Urinary bladder (tissue), 4 donors: ENCODE data around the gene CRNKL1. TPM values are rescaled to one million over a fixed set of nuclear protein-coding genes. Genes with fewer than 3 reads are reported as not detected.

Source experiments
- DNase-seq: peaks from one replicate; pipeline ENCODE4 v3.0.0-alpha.2; 2015; ENCODE audit errors: extremely low spot score
- H3K27ac ChIP-seq: one replicate; pipeline ENCODE4 v1.5.1; 2013; ENCODE audit warnings: low read depth, mild to moderate bottlenecking, moderate library complexity
- H3K36me3 ChIP-seq: one replicate; pipeline ENCODE4 v1.6.1; 2013; ENCODE audit warnings: mild to moderate bottlenecking, moderate library complexity; ENCODE audit not compliant: insufficient read depth
- H3K4me1 ChIP-seq: one replicate; pipeline ENCODE4 v1.6.1; 2013; ENCODE audit warnings: mild to moderate bottlenecking, moderate library complexity; ENCODE audit not compliant: insufficient read depth
- H3K4me3 ChIP-seq: one replicate; pipeline ENCODE4 v1.5.1; 2013; ENCODE audit warnings: low read depth, low read length
- WGBS: extraction: QIAGEN DNeasy Blood & Tissue Kit; methylation state at CpG from one replicate; pipeline ENCODE4 v1.1.7; 2013; 5-methylcytosine and 5-hydroxymethylcytosine counted together
- polyA plus RNA-seq: library from polyadenylated mRNA; stranded (reverse); fragments of 200-250 nt; gene quantifications from one replicate; pipeline ENCODE4 v1.2.3, GENCODE V29; 2013
- total RNA-seq: library from RNA; depleted of rRNA; stranded (reverse); fragments of >200 nt; gene quantifications from one replicate; pipeline ENCODE4 v1.2.3, GENCODE V29; 2014
- donor health status: healthy with polysubstance abuse.
- donor health status: healthy.

CRNKL1 gene
- total RNA-seq (47.9 TPM), polyA plus RNA-seq (11.9 TPM)

- peak within 1 kb of the TSS; percentile 77 for H3K4me3 ChIP-seq
- H3K27ac ChIP-seq, result peak within 1 kb of the TSS; percentile 63
- under 1% methylated on average over 67 of the region's 67 CpGs for WGBS
- DNase-seq, result peak; percentile 92
- H3K36me3 ChIP-seq, result peaks cover 4% of the 10 kb centered on the region
- H3K4me1 ChIP-seq, result no peaks in the 10 kb centered on the region
Measured at GRCh38 chr20:20052074-20052970, at the start of gene CRNKL1, which contains the start of gene CFAP61. Gene CRNKL1, minus strand, starts transcription at chr20:20052466. Its CDS starts 124 bp downstream, at chr20:20052342. Gene CFAP61, plus strand, starts transcription at chr20:20052532. Its CDS starts 4,122 bp downstream, at chr20:20056654.

- Histone ChIP-seq H3K4me3 (no peak overlapping the region), H3K4me1 (no peaks in the 10 kb centered on the region), H3K36me3 (no peaks in the 10 kb centered on the region), H3K27ac (no peak overlapping the region)
- DNase-seq, result no peak
Measured at GRCh38 chr20:20100881-20101280, 48.6 kb upstream of the CRNKL1 start.

DNA sequence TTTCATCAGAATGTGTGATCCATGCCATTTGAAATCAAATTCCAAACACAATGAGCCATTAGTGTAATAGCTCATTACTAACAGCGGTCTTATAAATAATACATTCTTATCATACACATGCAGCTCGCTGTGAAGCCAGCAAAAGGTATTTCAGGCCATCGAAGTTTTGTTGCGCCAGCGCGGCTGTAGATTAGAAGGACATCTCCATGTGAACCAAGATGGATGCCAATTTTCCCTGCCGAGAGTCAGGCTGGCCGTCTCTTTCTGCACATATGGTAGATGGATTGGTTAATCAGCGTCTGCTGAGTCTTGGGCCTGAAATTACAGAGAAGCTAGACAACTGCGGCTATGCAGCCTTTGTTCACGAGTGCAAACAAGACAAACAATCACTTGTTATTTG lies 44.2 kb upstream of the CRNKL1 start:
- H3K4me1 ChIP-seq, result no peaks in the 10 kb centered on the region
- no peaks in the 10 kb centered on the region for H3K36me3 ChIP-seq
- WGBS, result 79% methylated on average over 11 of the region's 11 CpGs
- no peak overlapping the region for H3K4me3 ChIP-seq
- DNase-seq, result no peak
- H3K27ac ChIP-seq, result no peak overlapping the region

GRCh38 chr20:20095114-20095872 lies 43.0 kb upstream of the CRNKL1 start:
- 84% methylated on average over 10 of the region's 10 CpGs for WGBS

DNA sequence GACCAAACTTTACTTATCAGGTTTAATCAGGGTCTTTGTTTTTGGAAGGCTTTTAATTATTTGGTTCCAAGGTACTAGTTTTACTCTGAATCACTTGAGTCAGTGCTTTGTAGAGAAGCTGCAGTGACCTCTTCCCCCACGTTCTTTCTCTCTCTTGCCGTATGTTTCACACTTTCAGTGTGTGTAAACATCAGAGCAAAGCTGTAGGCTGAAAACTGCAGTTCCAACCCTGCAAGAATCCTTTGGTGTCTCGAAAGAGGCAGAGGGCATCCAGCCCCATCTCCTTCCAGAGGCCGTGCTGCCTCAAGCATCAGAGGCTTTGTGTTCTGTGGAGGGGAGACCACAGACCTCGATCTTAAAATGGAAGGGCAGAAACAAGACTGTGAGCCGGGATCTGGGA lies 42.1 kb upstream of the CRNKL1 start:
- Histone ChIP-seq H3K36me3 (no peaks in the 10 kb centered on the region), H3K4me1 (no peaks in the 10 kb centered on the region), H3K27ac (no peak overlapping the region), H3K4me3 (no peak overlapping the region)
- 62% methylated on average over 6 of the region's 6 CpGs for WGBS
- DNase-seq, result no peak

More at GRCh38 chr20:20095114-20095872, 43.0 kb upstream of the CRNKL1 start:
- DNase-seq, result no peak
- Histone ChIP-seq H3K4me1 (no peaks in the 10 kb centered on the region), H3K4me3 (no peak overlapping the region), H3K27ac (no peak overlapping the region), H3K36me3 (no peaks in the 10 kb centered on the region)

DNA sequence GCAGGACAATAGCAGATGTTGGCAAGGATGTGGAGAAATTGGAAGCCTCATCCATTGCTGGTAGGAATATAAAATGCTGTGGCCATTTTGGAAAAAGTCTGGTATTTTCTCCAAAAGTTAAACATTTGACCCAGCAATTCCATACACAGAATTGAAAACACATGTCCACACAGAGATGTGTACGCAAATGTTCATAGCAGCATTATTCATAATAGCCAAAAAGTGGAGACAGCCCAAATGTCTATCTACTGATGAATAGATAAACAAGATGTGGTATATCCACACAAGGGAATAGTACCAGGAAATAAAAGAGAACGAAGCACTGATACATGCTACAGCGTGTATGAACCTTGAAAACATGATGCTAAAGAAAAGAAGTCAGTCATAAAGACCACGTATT lies 40.6 kb upstream of the CRNKL1 start:
- H3K27ac ChIP-seq, result no peak overlapping the region
- no peaks in the 10 kb centered on the region for H3K4me1 ChIP-seq
- WGBS, result 84% methylated on average over 4 of the region's 4 CpGs
- no peak for DNase-seq
- no peak overlapping the region for H3K4me3 ChIP-seq
- H3K36me3 ChIP-seq, result no peaks in the 10 kb centered on the region

- no peak for DNase-seq
- H3K27ac ChIP-seq, result no peak overlapping the region
- WGBS, result 69% methylated on average over 1 of the region's 1 CpG
- H3K4me1 ChIP-seq, result no peaks in the 10 kb centered on the region
- no peak overlapping the region for H3K4me3 ChIP-seq
- no peaks in the 10 kb centered on the region for H3K36me3 ChIP-seq
Measured at GRCh38 chr20:20089939-20090338, 37.7 kb upstream of the CRNKL1 start.

DNA sequence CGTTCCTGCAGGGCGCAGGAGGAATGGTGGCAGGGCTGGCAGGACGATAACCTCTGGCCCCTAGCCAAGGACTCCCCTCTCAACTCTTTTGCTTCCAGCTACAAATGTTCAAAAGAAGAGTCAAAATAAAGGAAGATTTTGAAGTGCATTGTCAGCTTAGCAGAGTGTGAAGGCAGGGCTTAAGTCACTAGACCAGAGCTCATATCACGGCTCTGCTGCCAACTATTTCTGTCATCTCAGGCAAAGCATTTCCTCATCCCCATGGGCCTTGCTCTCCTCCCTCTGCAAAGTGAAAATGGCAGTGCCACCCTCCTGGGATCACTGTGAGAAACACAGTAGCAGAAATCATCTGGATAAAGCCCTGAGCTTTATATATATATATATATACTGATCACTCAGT lies 36.8 kb upstream of the CRNKL1 start:
- Histone ChIP-seq H3K4me3 (no peak overlapping the region), H3K27ac (no peak overlapping the region), H3K4me1 (no peaks in the 10 kb centered on the region), H3K36me3 (no peaks in the 10 kb centered on the region)
- no peak for DNase-seq
- 67% methylated on average over 4 of the region's 4 CpGs for WGBS

DNA sequence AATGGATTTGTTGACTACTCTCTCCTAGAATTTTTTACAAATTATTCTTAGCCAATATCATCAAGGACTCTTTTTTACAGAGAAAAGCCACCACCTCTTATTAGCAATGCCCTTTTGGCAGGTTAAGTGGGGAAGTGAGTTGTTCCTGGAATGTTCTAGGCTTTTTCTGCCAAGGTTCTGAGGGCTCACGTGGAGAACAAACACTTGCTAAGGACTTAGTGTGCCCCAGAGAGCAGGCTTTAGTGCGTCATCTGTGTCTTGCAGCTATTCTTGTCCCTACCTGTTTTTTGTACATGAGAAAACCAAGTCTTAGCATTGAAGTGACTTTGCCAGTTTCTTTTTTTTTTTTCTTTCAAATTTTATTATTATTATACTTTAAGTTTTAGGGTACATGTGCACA lies 33.5 kb upstream of the CRNKL1 start:
- Histone ChIP-seq H3K4me1 (no peaks in the 10 kb centered on the region), H3K36me3 (no peaks in the 10 kb centered on the region), H3K4me3 (no peak overlapping the region), H3K27ac (no peak overlapping the region)
- 31% methylated on average over 2 of the region's 2 CpGs for WGBS
- no peak for DNase-seq

- H3K4me3 ChIP-seq, result no peak overlapping the region
Measured at GRCh38 chr20:20085071-20085470, 32.8 kb upstream of the CRNKL1 start.

DNA sequence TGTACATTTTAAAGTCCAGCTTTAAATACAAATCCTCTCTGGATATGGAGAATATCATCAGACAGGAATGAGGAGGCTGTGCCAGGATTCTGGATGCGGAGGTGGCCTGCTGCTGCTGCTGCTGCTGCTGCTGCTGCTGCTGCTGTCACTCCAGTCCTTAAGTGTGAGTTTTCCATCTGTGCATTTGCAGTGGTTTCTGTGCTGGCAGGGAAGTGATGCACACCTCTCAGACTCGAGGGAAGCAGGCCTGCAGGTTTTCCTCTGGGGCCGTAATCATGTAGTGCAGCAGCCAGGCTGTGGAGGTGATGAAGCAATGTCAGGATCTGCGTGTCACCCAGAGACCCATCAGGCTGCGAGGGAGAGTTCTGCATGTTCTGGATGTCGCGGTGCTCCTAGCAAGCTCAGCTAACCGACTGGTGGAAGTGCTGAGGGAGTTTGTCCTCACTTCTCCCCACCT lies 32.1 kb upstream of the CRNKL1 start:
- no peak overlapping the region for H3K27ac ChIP-seq
- no peak overlapping the region for H3K4me3 ChIP-seq
- H3K36me3 ChIP-seq, result no peaks in the 10 kb centered on the region
- DNase-seq, result no peak
- 59% methylated on average over 8 of the region's 8 CpGs for whole genome bisulfite sequencing
- H3K4me1 ChIP-seq, result no peaks in the 10 kb centered on the region

More at GRCh38 chr20:20085071-20085470, 32.8 kb upstream of the CRNKL1 start:
- DNase-seq, result peak; percentile 17
- WGBS, result 69% methylated on average over 9 of the region's 9 CpGs
- Histone ChIP-seq H3K27ac (no peak overlapping the region), H3K4me1 (no peaks in the 10 kb centered on the region), H3K36me3 (no peaks in the 10 kb centered on the region)

DNA sequence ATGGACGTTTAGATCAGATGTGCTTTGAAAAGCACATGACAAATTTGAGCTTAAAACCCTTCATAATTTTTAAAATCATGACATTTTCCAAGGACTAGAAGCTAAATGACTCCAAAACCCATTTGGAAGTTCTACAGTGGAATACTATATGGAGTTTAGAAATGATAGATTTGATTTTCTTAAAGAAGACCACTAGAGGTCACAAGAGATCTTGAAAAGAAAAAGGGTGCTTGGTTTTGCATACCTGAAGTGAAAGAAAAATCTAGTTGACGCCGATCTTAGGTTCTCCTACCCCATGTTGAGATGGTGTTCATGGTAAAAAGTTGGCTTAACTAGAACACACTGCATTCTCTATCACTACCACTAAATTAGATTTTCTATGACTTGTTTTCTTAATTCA lies 31.5 kb upstream of the CRNKL1 start:
- Histone ChIP-seq H3K4me1 (no peaks in the 10 kb centered on the region), H3K4me3 (no peak overlapping the region), H3K27ac (no peak overlapping the region), H3K36me3 (no peaks in the 10 kb centered on the region)
- no peak for DNase-seq
- WGBS, result 4% methylated on average over 3 of the region's 3 CpGs

DNA sequence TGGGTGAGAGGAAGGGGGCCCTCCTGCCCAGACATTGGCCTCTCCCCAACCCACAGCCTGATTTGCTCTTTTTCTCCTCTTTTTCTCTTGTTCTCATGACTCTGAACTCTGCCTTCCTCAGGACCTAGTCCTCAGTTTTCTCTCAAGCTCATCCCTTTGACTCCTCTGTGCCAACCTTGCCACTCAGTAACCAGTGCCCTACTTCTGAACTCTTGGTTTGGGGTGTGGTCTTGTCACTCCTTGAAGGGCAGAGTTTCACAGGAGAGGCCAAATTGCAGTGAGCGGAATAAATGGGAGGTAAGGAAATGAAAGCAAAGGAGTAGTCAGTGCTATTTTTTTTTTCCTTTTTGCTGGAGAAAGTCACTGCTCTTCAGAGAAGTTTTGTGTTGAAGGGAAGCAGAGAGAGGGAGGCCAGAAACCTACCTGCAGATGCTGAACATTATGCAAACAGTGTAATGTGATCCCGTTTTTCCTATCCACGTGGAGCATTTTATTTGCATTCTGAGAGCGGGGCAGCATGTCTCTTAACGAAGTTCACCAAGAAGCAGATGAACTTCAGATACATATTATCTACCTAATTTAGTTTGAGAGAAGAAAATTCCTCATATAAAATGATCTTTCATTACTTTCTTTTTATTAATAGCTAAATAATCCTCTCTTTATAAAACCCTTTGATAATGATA lies 27.0 kb upstream of the CRNKL1 start:
- DNase-seq, result no peak
- WGBS, result 31% methylated on average over 5 of the region's 5 CpGs
- Histone ChIP-seq H3K27ac (no peak overlapping the region), H3K4me3 (no peak overlapping the region), H3K4me1 (no peaks in the 10 kb centered on the region), H3K36me3 (no peaks in the 10 kb centered on the region)
